Measurements from ENCODE around the gene DENND2C.

Gene DENND2C, protein sequence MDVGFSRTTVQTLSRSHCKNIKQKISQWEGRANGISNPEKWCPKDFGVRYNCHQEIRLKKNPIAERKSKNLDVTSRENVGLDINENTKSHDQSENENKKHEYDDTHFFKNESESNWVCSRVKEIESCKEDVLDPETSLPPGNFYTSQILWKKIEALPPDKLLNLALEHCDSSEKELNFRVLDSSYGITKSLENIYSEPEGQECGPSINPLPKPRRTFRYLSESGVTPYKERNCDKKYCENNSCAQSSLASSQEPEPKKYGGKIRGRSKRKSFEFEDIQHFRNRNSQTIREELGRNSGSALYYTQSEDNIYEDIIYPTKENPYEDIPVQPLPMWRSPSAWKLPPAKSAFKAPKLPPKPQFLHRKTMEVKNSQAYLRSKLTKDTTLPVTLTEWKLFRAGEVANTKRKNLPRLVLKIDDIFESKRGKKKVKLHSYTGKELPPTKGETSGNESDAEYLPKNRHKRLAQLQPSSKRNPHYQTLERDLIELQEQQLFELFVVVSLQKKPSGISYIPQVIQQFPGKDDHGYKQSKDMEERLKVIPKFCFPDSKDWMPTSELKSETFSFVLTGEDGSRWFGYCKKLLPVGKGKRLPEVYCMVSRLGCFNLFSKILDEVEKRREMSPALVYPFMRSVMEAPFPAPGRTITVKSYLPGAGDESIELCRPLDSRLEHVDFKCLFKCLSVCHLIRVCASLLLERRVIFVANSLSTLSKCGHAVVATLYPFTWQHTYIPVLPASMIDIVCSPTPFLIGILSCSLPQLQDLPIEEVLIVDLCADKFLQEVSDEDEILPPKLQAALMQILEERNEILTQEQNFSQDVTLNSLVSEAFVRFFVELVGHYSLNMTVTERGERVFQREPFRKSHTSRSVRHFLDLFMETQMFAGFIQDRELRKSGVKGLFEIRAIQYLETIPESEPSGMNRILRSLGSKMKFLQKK

DNA sequence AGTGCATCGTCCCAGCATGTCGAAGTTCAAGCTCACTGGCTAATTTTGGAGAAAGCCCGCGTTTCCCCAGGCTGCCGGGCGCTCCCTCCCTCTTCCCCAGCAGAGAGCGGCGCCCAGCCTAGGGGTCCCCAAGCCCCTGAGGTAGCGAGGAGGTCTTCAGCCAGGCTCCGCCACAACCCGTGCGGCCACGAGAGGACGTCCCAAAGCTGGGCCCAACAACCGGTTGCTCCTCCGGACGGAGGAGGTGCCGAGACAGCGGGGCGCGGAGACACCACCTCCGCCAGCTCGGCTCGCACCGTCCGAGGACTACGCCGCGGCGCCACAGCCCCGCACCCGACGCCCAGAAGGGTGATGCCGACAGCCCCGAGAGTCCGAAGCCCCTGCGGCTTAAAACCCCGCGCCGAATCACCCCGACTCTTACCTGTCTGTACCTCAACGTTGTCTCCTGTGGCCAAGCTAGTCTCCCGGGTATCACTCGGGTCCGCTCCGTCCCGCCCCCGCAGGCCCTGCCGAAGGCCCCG lies at the start of gene DENND2C:
Gene DENND2C (minus strand): TSS at position 488 of the 521 bp plus-strand sequence. CDS start 44,065 bp downstream, outside the sequence.
- no peak for DNase-seq

GRCh38 chr1:114719424-114719787 lies 49.6 kb upstream of the DENND2C start:
- DNase-seq, result no peak

DNA sequence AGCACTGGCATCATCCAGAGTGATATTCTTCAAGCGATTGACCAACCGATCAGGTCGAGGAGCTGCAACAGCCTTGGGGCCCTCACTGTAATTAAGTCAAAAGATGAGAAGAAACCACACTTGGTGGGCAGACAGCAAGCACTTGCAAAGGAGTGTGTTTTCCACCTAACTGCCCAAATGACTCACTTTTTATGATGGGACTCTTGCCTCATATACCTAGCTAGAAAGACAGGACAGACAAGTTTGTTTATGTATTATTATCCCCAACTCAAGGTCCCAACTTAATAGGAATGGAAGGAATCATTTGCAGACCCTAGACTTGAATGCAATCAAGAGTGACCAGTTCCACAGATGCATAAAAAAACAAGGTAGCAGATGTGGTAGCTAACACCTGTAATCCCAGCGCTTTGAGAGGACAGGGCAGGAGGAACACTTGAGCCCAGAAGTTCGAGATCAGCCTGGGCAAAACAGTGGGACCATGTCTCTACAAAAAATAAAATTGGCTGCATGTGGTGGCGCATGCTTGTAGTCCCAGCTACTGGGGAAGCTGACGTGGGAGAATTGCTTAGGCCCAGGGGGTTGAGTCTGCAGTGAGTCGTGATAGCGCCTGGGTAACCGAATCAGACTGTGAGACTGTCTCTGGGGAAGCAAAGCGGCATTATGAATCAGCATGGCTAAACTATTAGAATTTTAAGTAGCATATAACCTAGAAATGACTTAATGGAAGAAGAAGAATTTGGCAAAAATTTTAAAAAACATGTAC lies 49.0 kb upstream of the DENND2C start:
- DNase-seq, result no peak

GRCh38 chr1:114716304-114717170 lies 46.7 kb upstream of the DENND2C start, which contains the start of gene NRAS:
NRAS (minus strand) TSS chr1:114716771; CDS start chr1:114716160, 611 bp downstream.
- DNase-seq, result peak; percentile 97

- no peak for DNase-seq
Observed at GRCh38 chr1:114715952-114716303, 46.1 kb upstream of the DENND2C start.

DNA sequence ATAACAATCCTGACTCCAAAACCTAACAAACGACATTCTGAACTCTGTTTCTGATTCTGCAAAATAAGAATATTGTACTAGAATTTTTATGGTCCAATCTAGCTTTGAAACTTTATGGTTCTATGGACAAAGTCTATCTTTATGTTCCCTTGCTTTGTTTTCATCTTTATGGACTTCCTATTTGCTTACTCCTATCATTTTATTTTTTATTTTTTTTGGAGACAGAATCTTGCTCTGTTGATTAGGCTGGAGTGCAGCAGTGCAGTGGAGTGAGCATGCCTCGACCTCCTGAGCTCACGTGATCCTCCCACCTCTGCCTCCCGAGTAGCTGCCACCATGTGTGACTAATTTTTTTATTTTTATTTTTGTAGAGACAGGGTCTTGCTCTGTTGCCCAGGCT lies 43.1 kb upstream of the DENND2C start:
- DNase-seq, result no peak

GRCh38 chr1:114710360-114710759 lies 40.5 kb upstream of the DENND2C start:
- DNase-seq, result no peak

DNA sequence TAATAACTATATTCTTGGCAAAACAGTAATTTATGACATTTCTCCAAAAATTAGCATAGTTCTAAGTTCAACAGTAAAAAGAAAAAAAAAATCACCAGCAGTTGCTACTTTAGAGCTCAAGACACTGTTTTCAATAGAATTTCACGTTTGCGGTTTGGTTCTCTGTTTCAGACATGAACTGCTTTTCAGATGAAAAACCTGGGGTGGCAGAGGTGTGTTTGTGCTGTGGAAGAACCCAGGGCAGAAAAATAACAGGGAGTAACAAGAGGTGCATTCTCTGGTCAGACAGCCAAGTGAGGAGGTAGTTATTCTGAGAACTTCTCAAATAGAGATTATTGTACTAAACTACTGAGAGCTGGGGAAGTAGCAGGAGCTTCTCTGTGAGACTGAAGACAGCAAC lies 37.8 kb upstream of the DENND2C start:
- DNase-seq, result no peak

GRCh38 chr1:114703242-114703641 lies 33.4 kb upstream of the DENND2C start:
- DNase-seq, result no peak

- DNase-seq, result no peak
Observed at GRCh38 chr1:114702737-114703136, 32.9 kb upstream of the DENND2C start.

GRCh38 chr1:114701931-114702330 lies 32.1 kb upstream of the DENND2C start:
- no peak for DNase-seq

- no peak for DNase-seq
Observed at GRCh38 chr1:114700036-114700600, 30.3 kb upstream of the DENND2C start.

GRCh38 chr1:114696810-114697209 lies 27.0 kb upstream of the DENND2C start:
- no peak for DNase-seq

DNA sequence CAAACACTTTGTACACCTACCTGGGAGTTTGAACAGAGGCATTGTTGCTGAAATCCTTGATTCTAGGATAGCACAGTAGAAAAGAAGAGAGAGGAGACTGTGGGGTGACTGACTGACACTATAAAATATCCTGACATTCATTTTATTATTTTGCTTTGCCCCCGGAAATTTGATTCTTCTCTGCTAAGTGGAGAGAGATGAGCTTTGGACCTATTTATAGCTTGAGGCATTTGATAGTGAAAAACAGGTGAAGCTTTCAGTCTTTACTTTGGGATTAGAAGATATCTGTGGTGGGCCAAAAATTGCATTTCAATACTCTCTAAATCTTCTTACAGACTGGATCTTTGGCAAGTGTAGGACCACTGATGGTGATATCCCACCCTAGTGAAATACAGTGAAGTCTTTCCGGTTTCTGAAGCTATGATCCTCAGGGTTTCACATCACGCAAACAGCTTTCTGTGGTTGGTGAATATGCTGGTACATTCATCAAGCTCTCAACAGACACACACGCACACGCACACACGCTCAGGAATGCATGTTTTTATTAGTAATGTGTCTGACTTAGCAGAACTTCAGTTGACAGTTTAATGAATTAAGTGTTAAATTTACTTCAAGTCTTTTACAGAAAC lies 25.7 kb upstream of the DENND2C start, which contains the start of gene AMPD1:
Gene AMPD1 (minus strand): TSS at position 117 of the 629 bp plus-strand sequence. CDS start 75 bp downstream, at position 42.
- no peak for DNase-seq

DNA sequence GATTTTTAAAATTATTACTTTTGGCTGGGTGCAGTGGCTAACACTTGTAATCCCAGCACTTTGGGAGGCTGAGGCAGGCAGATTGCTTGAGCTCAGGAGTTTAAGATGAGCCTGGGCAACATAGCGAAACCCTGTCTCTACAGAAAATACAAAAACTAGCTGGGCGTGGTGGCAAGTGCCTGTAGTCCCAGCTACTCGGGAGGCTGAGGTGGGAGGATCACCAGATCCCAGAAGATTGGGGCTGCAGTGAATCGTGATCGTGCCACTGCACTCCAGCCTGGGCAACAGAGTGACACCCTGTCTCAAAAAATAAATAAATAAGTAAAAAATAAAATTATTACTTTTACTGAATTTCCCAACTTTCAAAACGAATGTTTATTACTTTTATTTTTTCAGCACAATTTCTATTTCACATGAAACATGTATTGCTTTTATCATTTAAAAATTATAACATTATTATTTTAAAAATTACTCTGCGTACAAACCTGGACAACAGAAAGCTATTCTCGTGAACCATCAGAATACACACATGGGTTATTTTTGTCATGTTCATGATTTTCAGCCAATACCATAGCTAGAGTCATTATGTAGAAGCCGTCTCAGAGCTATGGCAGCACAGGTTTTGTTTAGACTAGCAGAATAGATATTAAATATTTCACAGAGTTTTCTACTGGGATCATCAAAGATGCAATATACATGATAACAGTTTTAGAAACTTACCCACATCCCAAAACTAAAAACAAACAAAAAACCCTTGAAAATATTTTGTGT lies 24.9 kb upstream of the DENND2C start:
- DNase-seq, result no peak

DNA sequence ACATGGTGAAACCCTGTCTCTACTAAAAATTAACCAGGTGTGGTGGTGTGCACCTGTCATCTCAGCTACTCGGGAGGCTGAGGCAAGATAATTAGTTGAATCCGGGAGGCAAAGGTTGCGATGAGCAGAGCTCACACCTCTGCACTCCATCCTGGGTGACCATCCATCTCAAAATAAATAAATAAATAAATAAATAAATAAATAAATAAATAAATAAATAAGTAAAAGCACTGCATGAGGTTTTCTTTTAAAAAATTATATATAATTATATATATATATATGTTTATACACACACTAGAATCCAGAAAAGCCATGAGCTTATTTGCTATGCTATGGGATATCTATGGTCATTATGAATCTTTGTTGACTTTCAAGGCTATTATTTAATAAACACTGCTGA lies 23.1 kb upstream of the DENND2C start:
- no peak for DNase-seq

- no peak for DNase-seq
Observed at GRCh38 chr1:114691061-114691460, 21.2 kb upstream of the DENND2C start.

DNA sequence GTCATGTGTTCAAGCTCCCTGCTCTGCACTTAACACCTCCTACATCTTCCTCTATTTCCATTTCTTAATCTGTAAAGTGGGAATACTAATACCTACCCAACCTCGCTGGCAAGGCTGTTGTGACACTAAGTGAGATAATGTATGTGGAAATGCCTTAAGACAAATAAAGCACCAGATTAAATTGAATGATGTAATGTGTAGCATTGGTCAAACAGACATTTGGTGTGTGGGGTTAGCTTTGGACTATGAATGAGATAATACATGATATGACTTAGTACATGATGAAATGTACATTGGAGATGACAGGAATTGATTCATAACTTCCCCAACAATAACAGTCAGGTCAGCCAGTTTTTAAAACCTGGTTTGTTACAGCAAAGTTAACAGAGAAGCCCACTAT lies 20.3 kb upstream of the DENND2C start:
- no peak for DNase-seq

DNA sequence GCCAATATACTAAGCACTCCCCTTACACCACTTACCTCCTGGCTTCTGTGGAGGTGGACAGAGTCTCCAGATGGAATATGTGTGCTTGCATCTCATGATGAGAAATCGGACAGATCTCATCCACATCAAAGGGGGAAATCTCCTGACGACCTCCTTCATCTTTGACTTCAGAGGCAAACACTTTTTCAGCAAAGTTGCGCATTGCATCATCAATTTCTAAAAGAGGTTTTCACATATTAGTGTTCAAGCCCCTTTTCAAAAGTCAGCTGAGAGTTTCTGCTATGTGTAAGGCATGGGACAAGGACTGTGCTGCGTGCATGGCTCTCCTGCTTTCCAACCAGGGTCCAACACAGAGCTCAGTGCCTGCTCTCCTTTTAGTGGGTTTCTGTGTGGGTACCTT lies 18.7 kb upstream of the DENND2C start:
- no peak for DNase-seq

DNA sequence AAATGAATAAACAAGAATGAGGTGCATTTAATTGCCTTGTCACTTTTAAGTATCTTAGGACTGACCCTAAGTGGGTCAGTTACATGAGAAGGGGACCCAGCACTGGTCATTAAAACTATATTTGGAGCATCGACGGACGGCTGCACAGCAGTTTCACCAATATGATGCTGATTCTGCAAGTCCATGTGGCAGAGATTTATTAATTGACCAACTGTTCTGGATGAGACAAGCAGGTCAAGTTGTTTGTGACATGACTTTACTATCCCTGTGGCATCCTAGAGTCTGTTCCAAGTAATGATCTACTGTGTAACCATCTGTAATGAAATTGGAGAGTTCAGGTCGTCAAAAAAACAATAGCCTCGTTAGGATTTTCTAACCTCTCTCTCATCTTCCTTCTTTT lies 16.0 kb upstream of the DENND2C start:
- DNase-seq, result no peak
